ENCODE data around the gene CANX.

- TF ChIP-seq CTCF (IDR thresholded peaks at IDR 0.05; ENCODE audit: low read length), result no peak
- no peak for TF ChIP-seq EZH2 (IDR thresholded peaks at IDR 0.05; ENCODE audit: borderline replicate concordance, low read length)
Observed at GRCh38 chr5:179697108-179697507, 1.7 kb upstream of the CANX start.

Measured in OCI-LY1 (cell line).